Measurements from ENCODE around the gene MUC20.
"Not testable (repeated sequence)": the region's sequence is repeated elsewhere in the genome, so short reads cannot be mapped to it uniquely, and the experiment has no call there.

Gene MUC20

GRCh38 chr3:195710126-195710905 lies 10.5 kb upstream of the MUC20 start:
- H3K4me1 ChIP-seq (ENCODE audit: insufficient read depth, low read length); H3K4me3 ChIP-seq (ENCODE audit: low read length); H2AFZ ChIP-seq (ENCODE audit: low read depth, low read length); H3K27me3 ChIP-seq (ENCODE audit: insufficient read depth, low read length); H3K9me3 ChIP-seq (ENCODE audit: low read length); H3K36me3 ChIP-seq (ENCODE audit: insufficient read depth, low read length): not testable (repeated sequence)

GRCh38 chr3:195711091-195711812 lies 9.5 kb upstream of the MUC20 start:
- H3K4me3 ChIP-seq (ENCODE audit: low read length); H3K36me3 ChIP-seq (ENCODE audit: insufficient read depth, low read length); H2AFZ ChIP-seq (ENCODE audit: low read depth, low read length); H3K27me3 ChIP-seq (ENCODE audit: insufficient read depth, low read length); H3K4me1 ChIP-seq (ENCODE audit: insufficient read depth, low read length): not testable (repeated sequence)
- peaks cover 14% of the 10 kb centered on the region for H3K9me3 ChIP-seq (ENCODE audit: low read length)

- H2AFZ ChIP-seq (ENCODE audit: low read depth, low read length), result no peak overlapping the region
- peaks cover 7% of the 10 kb centered on the region for H3K27me3 ChIP-seq (ENCODE audit: insufficient read depth, low read length)
- no peak overlapping the region for H3K4me3 ChIP-seq (ENCODE audit: low read length)
- peaks cover 14% of the 10 kb centered on the region for H3K9me3 ChIP-seq (ENCODE audit: low read length)
- H3K36me3 ChIP-seq (ENCODE audit: insufficient read depth, low read length), result peaks cover 4% of the 10 kb centered on the region
- H3K4me1 ChIP-seq (ENCODE audit: insufficient read depth, low read length), result no peaks in the 10 kb centered on the region
Measured at GRCh38 chr3:195711813-195712534, 8.8 kb upstream of the MUC20 start.

- H3K36me3 ChIP-seq (ENCODE audit: insufficient read depth, low read length); H2AFZ ChIP-seq (ENCODE audit: low read depth, low read length); H3K4me1 ChIP-seq (ENCODE audit: insufficient read depth, low read length); H3K4me3 ChIP-seq (ENCODE audit: low read length): not testable (repeated sequence)
- Histone ChIP-seq H3K9me3 (ENCODE audit: low read length) (peaks cover 14% of the 10 kb centered on the region), H3K27me3 (ENCODE audit: insufficient read depth, low read length) (peaks cover 10% of the 10 kb centered on the region)
Measured at GRCh38 chr3:195712535-195712910, 8.3 kb upstream of the MUC20 start.

- not testable (repeated sequence) for H3K4me1 ChIP-seq (ENCODE audit: insufficient read depth, low read length); H2AFZ ChIP-seq (ENCODE audit: low read depth, low read length); H3K4me3 ChIP-seq (ENCODE audit: low read length); H3K36me3 ChIP-seq (ENCODE audit: insufficient read depth, low read length)
- peaks cover 14% of the 10 kb centered on the region for H3K9me3 ChIP-seq (ENCODE audit: low read length)
- peaks cover 10% of the 10 kb centered on the region for H3K27me3 ChIP-seq (ENCODE audit: insufficient read depth, low read length)
Measured at GRCh38 chr3:195713150-195713549, 7.6 kb upstream of the MUC20 start.

GRCh38 chr3:195714380-195715011 lies 6.3 kb upstream of the MUC20 start:
- Histone ChIP-seq H3K36me3 (ENCODE audit: insufficient read depth, low read length) (no peaks in the 10 kb centered on the region), H3K9me3 (ENCODE audit: low read length) (peaks cover 14% of the 10 kb centered on the region), H3K27me3 (ENCODE audit: insufficient read depth, low read length) (peaks cover 10% of the 10 kb centered on the region), H2AFZ (ENCODE audit: low read depth, low read length) (no peak overlapping the region), H3K4me1 (ENCODE audit: insufficient read depth, low read length) (peaks cover 14% of the 10 kb centered on the region), H3K4me3 (ENCODE audit: low read length) (no peak overlapping the region)

GRCh38 chr3:195715134-195715533 lies 5.6 kb upstream of the MUC20 start:
- Histone ChIP-seq H3K27me3 (ENCODE audit: insufficient read depth, low read length) (peaks cover 13% of the 10 kb centered on the region), H3K4me1 (ENCODE audit: insufficient read depth, low read length) (peaks cover 14% of the 10 kb centered on the region), H3K9me3 (ENCODE audit: low read length) (peaks cover 14% of the 10 kb centered on the region), H3K36me3 (ENCODE audit: insufficient read depth, low read length) (no peaks in the 10 kb centered on the region), H2AFZ (ENCODE audit: low read depth, low read length) (no peak overlapping the region), H3K4me3 (ENCODE audit: low read length) (no peak overlapping the region)

- no peak overlapping the region for H2AFZ ChIP-seq (ENCODE audit: low read depth, low read length)
- H3K4me1 ChIP-seq (ENCODE audit: insufficient read depth, low read length), result peaks cover 14% of the 10 kb centered on the region
- peaks cover 14% of the 10 kb centered on the region for H3K9me3 ChIP-seq (ENCODE audit: low read length)
- peaks cover 16% of the 10 kb centered on the region for H3K27me3 ChIP-seq (ENCODE audit: insufficient read depth, low read length)
- H3K4me3 ChIP-seq (ENCODE audit: low read length), result no peak overlapping the region
- H3K36me3 ChIP-seq (ENCODE audit: insufficient read depth, low read length), result no peaks in the 10 kb centered on the region
Measured at GRCh38 chr3:195715583-195716266, 5.1 kb upstream of the MUC20 start.

GRCh38 chr3:195717416-195717815 lies 3.4 kb upstream of the MUC20 start:
- Histone ChIP-seq H2AFZ (ENCODE audit: low read depth, low read length) (no peak overlapping the region), H3K36me3 (ENCODE audit: insufficient read depth, low read length) (no peaks in the 10 kb centered on the region), H3K4me1 (ENCODE audit: insufficient read depth, low read length) (peaks cover 14% of the 10 kb centered on the region), H3K27me3 (ENCODE audit: insufficient read depth, low read length) (peaks cover 20% of the 10 kb centered on the region), H3K9me3 (ENCODE audit: low read length) (peaks cover 14% of the 10 kb centered on the region), H3K4me3 (ENCODE audit: low read length) (no peak overlapping the region)

GRCh38 chr3:195717852-195718476 lies 2.8 kb upstream of the MUC20 start:
- Histone ChIP-seq H2AFZ (ENCODE audit: low read depth, low read length) (no peak overlapping the region), H3K27me3 (ENCODE audit: insufficient read depth, low read length) (peaks cover 20% of the 10 kb centered on the region), H3K4me1 (ENCODE audit: insufficient read depth, low read length) (peaks cover 14% of the 10 kb centered on the region), H3K36me3 (ENCODE audit: insufficient read depth, low read length) (no peaks in the 10 kb centered on the region), H3K9me3 (ENCODE audit: low read length) (peaks cover 14% of the 10 kb centered on the region), H3K4me3 (ENCODE audit: low read length) (no peak overlapping the region)

- Histone ChIP-seq H3K4me3 (ENCODE audit: low read length) (no peak overlapping the region), H3K27me3 (ENCODE audit: insufficient read depth, low read length) (peaks cover 20% of the 10 kb centered on the region), H2AFZ (ENCODE audit: low read depth, low read length) (no peak overlapping the region), H3K4me1 (ENCODE audit: insufficient read depth, low read length) (peaks cover 14% of the 10 kb centered on the region), H3K36me3 (ENCODE audit: insufficient read depth, low read length) (no peaks in the 10 kb centered on the region), H3K9me3 (ENCODE audit: low read length) (peaks cover 14% of the 10 kb centered on the region)
Measured at GRCh38 chr3:195718477-195718984, 2.2 kb upstream of the MUC20 start.

Data from neuron (in vitro differentiated cells).